Measurements from ENCODE around the gene MBLAC2. TPM values are rescaled to one million over a fixed set of nuclear protein-coding genes. Genes with fewer than 3 reads are reported as not detected.

The MBLAC2 gene
- polyA plus RNA-seq, 1 of the 3 experiments (the other 2 are of a cell fraction): 2.0 TPM

DNA sequence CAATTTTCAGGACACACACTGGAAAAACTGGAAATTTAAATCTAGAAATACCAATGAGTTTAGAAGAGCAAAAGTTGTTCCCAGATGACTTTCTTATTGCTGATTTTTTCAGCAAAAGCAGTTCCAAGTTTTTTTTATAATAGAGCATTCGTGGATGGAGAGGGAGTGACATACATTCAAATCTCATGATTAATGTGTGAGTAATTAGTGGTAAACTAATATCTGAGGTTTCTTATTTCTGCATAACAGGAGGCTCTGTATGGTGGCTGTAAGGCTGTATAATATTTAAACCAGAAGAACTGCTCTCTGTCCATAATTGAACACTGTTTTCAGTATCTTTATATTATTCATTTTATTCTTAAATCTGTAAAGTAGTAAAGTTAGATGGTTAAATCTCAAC is 29.0 kb upstream of the MBLAC2 start:
- Histone ChIP-seq H2AFZ (ENCODE audit: low read depth) (peak overlapping the region; percentile 61), H3K9me3 (no peaks in the 10 kb centered on the region)

GRCh38 chr5:90495146-90495545 is 20.6 kb upstream of the MBLAC2 start:
- H3K27me3 ChIP-seq (ENCODE audit: insufficient read depth): no peaks in the 10 kb centered on the region
- H3K4me3 ChIP-seq (ENCODE audit: low read depth in 2 of 2, low read length in 1 of 2): no peak overlapping the region
- no peaks in the 10 kb centered on the region for H3K9me2 ChIP-seq
- CTCF ChIA-PET: no interaction called here
- POLR2A ChIA-PET: no interaction called here
- no peaks in the 10 kb centered on the region for H4K20me1 ChIP-seq (ENCODE audit: insufficient read depth)
- H3K4me2 ChIP-seq: no peak overlapping the region
- H3K79me2 ChIP-seq (ENCODE audit: insufficient read depth): no peaks in the 10 kb centered on the region
- H3F3A ChIP-seq (replicated peaks; ENCODE audit: insufficient read depth): no peaks in the 10 kb centered on the region
- H3K9ac ChIP-seq: no peak overlapping the region
- TF ChIP-seq FOXJ3 (CRISPR knock-in tag; IDR thresholded peaks at IDR 0.05) (no peak), JUND (IDR thresholded peaks at IDR 0.05) (no peak)
- 94% methylated on average over 1 of the region's 1 CpG for WGBS (ENCODE audit: low lambda C conversion rate)
- H3K4me1 ChIP-seq (ENCODE audit: control insufficient read depth in 1 of 2, insufficient read depth in 2 of 2, low read depth in 1 of 2, low read length in 1 of 2): no peaks in the 10 kb centered on the region
- DNase-seq: no peak
- H3K9me3 ChIP-seq: 0 out of 2 replicates have a peak, but pooled peaks cover 4% of the 10 kb centered on the region
- H3K36me3 ChIP-seq (replicated peaks in 1 of 2; ENCODE audit: control insufficient read depth in 1 of 2, insufficient read depth in 2 of 2, low read length in 1 of 2): peaks cover 4 to 20% of the 10 kb centered on the region in 2 experiments
- H2AFZ ChIP-seq (ENCODE audit: low read depth): no peak overlapping the region
- H3K27ac ChIP-seq (ENCODE audit: low read depth in 2 of 2, low read length in 1 of 2): no peak overlapping the region

More for the DNA sequence above, 29.0 kb upstream of the MBLAC2 start:
- WGBS (ENCODE audit: low lambda C conversion rate): 41% methylated on average over 1 of the region's 1 CpG
- TF ChIP-seq, protein P1, sequence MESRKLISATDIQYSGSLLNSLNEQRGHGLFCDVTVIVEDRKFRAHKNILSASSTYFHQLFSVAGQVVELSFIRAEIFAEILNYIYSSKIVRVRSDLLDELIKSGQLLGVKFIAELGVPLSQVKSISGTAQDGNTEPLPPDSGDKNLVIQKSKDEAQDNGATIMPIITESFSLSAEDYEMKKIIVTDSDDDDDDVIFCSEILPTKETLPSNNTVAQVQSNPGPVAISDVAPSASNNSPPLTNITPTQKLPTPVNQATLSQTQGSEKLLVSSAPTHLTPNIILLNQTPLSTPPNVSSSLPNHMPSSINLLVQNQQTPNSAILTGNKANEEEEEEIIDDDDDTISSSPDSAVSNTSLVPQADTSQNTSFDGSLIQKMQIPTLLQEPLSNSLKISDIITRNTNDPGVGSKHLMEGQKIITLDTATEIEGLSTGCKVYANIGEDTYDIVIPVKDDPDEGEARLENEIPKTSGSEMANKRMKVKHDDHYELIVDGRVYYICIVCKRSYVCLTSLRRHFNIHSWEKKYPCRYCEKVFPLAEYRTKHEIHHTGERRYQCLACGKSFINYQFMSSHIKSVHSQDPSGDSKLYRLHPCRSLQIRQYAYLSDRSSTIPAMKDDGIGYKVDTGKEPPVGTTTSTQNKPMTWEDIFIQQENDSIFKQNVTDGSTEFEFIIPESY (IDR thresholded peaks at IDR 0.05; ENCODE audit: borderline replicate concordance, low read depth): no peak
- TF ChIP-seq RCOR1 (IDR thresholded peaks at IDR 0.05; ENCODE audit: low read length) (no peak), IRF3 (IDR thresholded peaks at IDR 0.05; ENCODE audit: low read depth, low read length) (no peak), SMC3 (IDR thresholded peaks at IDR 0.05; ENCODE audit: low read depth, low read length) (no peak), USF1 (IDR thresholded peaks at IDR 0.05; ENCODE audit: borderline replicate concordance, low read depth) (no peak), RFX5 (IDR thresholded peaks at IDR 0.05; ENCODE audit: low read length) (no peak)
- TF ChIP-seq, protein P2, sequence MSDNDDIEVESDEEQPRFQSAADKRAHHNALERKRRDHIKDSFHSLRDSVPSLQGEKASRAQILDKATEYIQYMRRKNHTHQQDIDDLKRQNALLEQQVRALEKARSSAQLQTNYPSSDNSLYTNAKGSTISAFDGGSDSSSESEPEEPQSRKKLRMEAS (IDR thresholded peaks at IDR 0.05; ENCODE audit: low read depth): no peak
- H3K79me2 ChIP-seq (ENCODE audit: insufficient read depth): no peaks in the 10 kb centered on the region
- no peak overlapping the region for H3K4me2 ChIP-seq
- no peaks in the 10 kb centered on the region for H3K27me3 ChIP-seq (ENCODE audit: insufficient read depth)
- H3K9ac ChIP-seq: no peak overlapping the region
- H3K27ac ChIP-seq (ENCODE audit: low read depth in 2 of 2, low read length in 1 of 2): 0 out of 4 replicates have a peak overlapping the region, but pooled peaks of 1 of the 2 experiments have one; percentile 4
- no peaks in the 10 kb centered on the region for H4K20me1 ChIP-seq (ENCODE audit: insufficient read depth)
- POLR2A ChIA-PET: no interaction called here
- peaks cover 0 to 17% of the 10 kb centered on the region in 2 experiments; a peak in 2 of 4 replicates for H3K4me1 ChIP-seq (ENCODE audit: control insufficient read depth in 1 of 2, insufficient read depth in 2 of 2, low read depth in 1 of 2, low read length in 1 of 2)
- peaks cover 1 to 3% of the 10 kb centered on the region in 2 experiments for H3K36me3 ChIP-seq (replicated peaks in 1 of 2; ENCODE audit: control insufficient read depth in 1 of 2, insufficient read depth in 2 of 2, low read length in 1 of 2)
- CTCF ChIA-PET: interaction anchor here (0.7 kb wide), 1 partner anchor 225 kb away, joined by 3 read pairs; no protein-coding TSS in a partner anchor
- no peak for DNase-seq
- H3F3A ChIP-seq (replicated peaks; ENCODE audit: insufficient read depth): no peaks in the 10 kb centered on the region
- H3K4me3 ChIP-seq (ENCODE audit: low read depth in 2 of 2, low read length in 1 of 2): no peak overlapping the region
- H3K9me2 ChIP-seq: no peaks in the 10 kb centered on the region

Measured in SK-N-SH (cell line).